SH-SY5Y (cell line): ENCODE measurements around the gene TRIM43B.

Experiments used
- GATA2 ChIP-seq: IDR thresholded peaks from 2 replicates; pipeline ENCODE4 v1.6.1; 2011; ENCODE audit warnings: mild to moderate bottlenecking, low read depth, low read length
- GATA3 ChIP-seq: IDR thresholded peaks from 2 replicates; pipeline ENCODE4 v1.6.1; 2011; ENCODE audit warnings: low read depth, mild to moderate bottlenecking, low read length, moderate library complexity

GRCh38 chr2:95530734-95531133, 46.2 kb upstream of the TRIM43B start:
- no peak for TF ChIP-seq GATA2
- TF ChIP-seq GATA3, result no peak
